BE2C (cell line): Measurements from ENCODE around the gene RNPEPL1.

Source experiments
- DNase-seq: peaks from one replicate; pipeline ENCODE4 v3.0.0-alpha.2; 2020
- H3K27me3 ChIP-seq: fragments of 250-450 bp; sonication (Bioruptor Pico); 2 replicates; pipeline ENCODE4 v1.5.1; 2020; ENCODE audit warnings: mild to moderate bottlenecking
- H3K36me3 ChIP-seq: fragments of 250-450 bp; sonication (Bioruptor Pico); 2 replicates; pipeline ENCODE4 v1.5.1; 2020; ENCODE audit warnings: mild to moderate bottlenecking
- H3K4me1 ChIP-seq: fragments of 250-450 bp; sonication (Bioruptor Pico); 2 replicates; pipeline ENCODE4 v1.5.1; 2020
- H3K4me3 ChIP-seq: 2 replicates; pipeline ENCODE4 v1.5.1; 2011; ENCODE audit warnings: low read depth, low read length
- H3K9me3 ChIP-seq: fragments of 250-450 bp; sonication (Bioruptor Pico); 2 replicates; pipeline ENCODE4 v1.5.1; 2020
- CTCF ChIP-seq: IDR thresholded peaks from 2 replicates; pipeline ENCODE4 v1.5.1; 2012; ENCODE audit warnings: mild to moderate bottlenecking, low read depth, low read length

Gene RNPEPL1

DNA sequence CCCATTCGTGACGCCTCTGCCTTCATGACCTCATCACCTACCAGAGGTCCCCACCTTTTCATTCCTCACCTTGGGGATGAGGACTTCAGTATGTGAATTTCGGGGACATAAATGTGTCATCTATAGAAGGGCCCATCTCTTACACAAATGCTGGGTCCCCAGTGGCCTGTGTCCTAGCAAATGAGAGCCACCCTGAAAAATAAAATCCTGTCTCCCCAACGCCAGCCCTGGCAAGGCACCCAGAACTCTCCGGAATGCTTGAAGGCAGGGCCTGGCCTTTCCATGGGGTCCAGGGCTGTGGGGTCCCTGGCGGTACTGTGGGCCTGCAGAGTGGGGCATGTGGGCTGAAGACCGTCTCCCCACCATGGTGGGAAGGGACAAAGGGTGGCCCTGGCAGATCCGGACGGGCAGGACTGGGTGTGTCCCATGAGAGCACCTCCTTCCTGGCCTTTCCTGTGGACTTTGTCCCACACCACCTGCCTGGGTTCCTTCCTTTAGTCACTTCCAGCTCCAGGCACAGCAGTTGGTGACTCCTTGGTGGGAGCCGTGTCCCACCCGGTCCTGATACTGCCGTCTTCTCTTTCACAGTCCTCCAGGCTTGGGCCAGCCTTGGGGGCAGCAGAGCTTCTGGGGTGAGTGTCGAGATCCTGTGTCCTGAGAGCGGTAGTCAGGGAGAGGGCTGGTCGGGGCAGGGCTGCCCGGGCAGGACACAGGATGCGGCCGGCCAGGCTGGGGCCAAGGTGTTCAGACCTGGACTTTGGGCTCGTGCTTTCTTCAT is 36.8 kb downstream of the RNPEPL1 start:
- DNase-seq: peak; percentile 7
- no peak overlapping the region for H3K4me3 ChIP-seq
- H3K36me3 ChIP-seq: no peaks in the 10 kb centered on the region
- no peaks in the 10 kb centered on the region for H3K9me3 ChIP-seq
- no peaks in the 10 kb centered on the region; the same call in 1 of the 2 replicates for H3K27me3 ChIP-seq
- no peaks in the 10 kb centered on the region for H3K4me1 ChIP-seq
- TF ChIP-seq CTCF: no peak

DNA sequence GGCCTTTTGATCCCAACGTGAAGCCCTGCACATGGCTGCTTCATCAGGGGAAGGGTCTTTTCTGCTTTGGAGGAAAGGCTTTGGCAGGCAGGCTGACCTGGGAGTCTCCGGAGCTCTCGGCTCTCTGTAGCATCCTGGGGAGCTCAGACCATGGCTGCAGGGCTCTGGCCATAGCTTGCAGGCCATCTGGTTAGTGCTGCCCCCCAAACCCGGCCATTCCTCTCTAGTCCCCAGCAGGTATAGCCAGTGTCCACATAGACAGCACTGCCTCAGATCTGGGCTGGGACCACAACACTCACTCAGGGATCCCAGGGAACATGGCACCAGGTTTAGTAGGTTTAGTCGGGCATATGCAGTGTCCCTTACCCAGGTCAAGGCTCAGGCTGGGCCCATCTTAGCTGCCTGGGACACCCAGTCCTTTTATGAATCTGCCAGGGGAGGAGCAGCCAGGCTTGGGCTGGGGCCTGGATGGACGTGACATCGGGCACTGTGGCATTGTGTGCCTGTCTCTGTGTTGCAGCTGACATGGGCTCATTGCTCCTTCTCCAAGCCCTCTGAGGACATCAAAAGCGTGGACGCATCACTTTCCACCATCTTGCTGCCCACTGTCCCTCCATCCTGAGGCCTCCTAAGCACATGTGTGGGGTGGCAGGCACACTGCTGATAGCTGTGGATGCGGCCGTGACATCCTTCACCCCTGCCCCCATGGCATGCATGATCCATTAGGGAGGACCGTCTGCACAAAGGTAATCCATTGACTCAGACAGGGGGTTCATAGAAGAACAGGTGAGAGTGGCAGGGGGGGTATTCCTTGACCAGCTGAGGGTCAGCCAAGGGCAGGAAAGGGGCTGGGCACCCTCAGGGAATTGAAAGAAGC is 37.8 kb downstream of the RNPEPL1 start:
- DNase-seq: no peak
- Histone ChIP-seq H3K27me3 (no peaks in the 10 kb centered on the region; the same call in 1 of the 2 replicates), H3K36me3 (no peaks in the 10 kb centered on the region), H3K4me1 (no peaks in the 10 kb centered on the region), H3K9me3 (no peaks in the 10 kb centered on the region), H3K4me3 (no peak overlapping the region)
- no peak for TF ChIP-seq CTCF

DNA sequence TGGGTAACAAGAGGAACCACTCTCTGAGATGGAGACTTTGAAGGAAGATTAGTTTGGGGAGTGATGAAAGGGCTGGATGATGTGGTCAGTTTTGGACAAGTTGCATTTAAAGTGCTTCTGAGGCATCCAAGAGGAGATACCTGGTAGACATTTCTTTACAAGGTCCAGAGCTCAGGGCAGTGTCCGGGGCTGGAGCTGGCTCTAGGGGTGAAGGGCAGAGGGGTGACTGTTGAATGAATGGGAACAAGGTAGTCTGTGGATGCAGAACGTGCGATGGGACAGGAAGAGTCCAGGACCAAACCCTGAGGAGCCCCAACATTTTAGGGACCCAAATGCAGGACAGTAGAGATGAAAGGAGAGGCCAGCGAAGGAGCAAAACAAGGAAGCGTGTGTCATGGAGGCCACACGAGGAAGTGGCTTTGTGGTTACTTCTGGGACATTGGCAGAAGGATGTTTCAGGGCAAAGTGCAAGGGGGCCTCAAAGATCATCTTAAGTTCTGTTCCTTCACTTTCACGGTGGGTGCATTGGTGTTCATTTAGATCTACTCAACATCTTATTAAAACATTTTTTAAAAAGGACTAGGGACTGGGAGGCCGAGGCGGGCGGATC is 43.4 kb downstream of the RNPEPL1 start:
- DNase-seq: no peak
- Histone ChIP-seq H3K4me3 (no peak overlapping the region), H3K4me1 (no peaks in the 10 kb centered on the region), H3K27me3 (no peaks in the 10 kb centered on the region; the same call in 1 of the 2 replicates), H3K9me3 (no peaks in the 10 kb centered on the region), H3K36me3 (no peaks in the 10 kb centered on the region)
- TF ChIP-seq CTCF: no peak

GRCh38 chr2:240613781-240614180 is 45.5 kb downstream of the RNPEPL1 start:
- Histone ChIP-seq H3K4me1 (no peaks in the 10 kb centered on the region), H3K9me3 (no peaks in the 10 kb centered on the region), H3K36me3 (no peaks in the 10 kb centered on the region), H3K4me3 (no peak overlapping the region), H3K27me3 (no peaks in the 10 kb centered on the region)
- no peak for DNase-seq
- TF ChIP-seq CTCF: no peak

GRCh38 chr2:240614391-240614790 is 46.1 kb downstream of the RNPEPL1 start:
- no peak for TF ChIP-seq CTCF
- no peaks in the 10 kb centered on the region for H3K9me3 ChIP-seq
- no peaks in the 10 kb centered on the region for H3K36me3 ChIP-seq
- peak; percentile 3 for DNase-seq
- H3K4me1 ChIP-seq: no peaks in the 10 kb centered on the region
- H3K4me3 ChIP-seq: no peak overlapping the region
- H3K27me3 ChIP-seq: no peaks in the 10 kb centered on the region

- no peaks in the 10 kb centered on the region for H3K9me3 ChIP-seq
- no peaks in the 10 kb centered on the region for H3K27me3 ChIP-seq
- H3K36me3 ChIP-seq: no peaks in the 10 kb centered on the region
- H3K4me3 ChIP-seq: no peak overlapping the region
- no peaks in the 10 kb centered on the region for H3K4me1 ChIP-seq
- TF ChIP-seq CTCF: no peak
- DNase-seq: no peak
These were observed 47.1 kb downstream of the RNPEPL1 start for GRCh38 chr2:240615396-240615795.
